Brain pericyte (primary cell): ENCODE results near the gene AURKB.
"Not testable (repeated sequence)": the region's sequence is repeated elsewhere in the genome, so short reads cannot be mapped to it uniquely, and the experiment has no call there.

ENCODE experiments used
- DNase-seq: peaks from one replicate; pipeline ENCODE4 v3.0.0-alpha.2; 2012; ENCODE audit warnings: low read depth, low spot score

The AURKB gene

GRCh38 chr17:8209907-8210760 is at the start of gene AURKB:
Gene AURKB (minus strand): TSS chr17:8210575. CDS start chr17:8210224, 351 bp downstream.
- DNase-seq = peak; percentile 72

- DNase-seq = no peak
Measured at GRCh38 chr17:8257801-8258200, 47.4 kb upstream of the AURKB start.

GRCh38 chr17:8256691-8257090 is 46.3 kb upstream of the AURKB start:
- DNase-seq = no peak

GRCh38 chr17:8256291-8256690 is 45.9 kb upstream of the AURKB start:
- no peak for DNase-seq

GRCh38 chr17:8255499-8255898 is 45.1 kb upstream of the AURKB start:
- no peak for DNase-seq

GRCh38 chr17:8254881-8255280 is 44.5 kb upstream of the AURKB start:
- DNase-seq = no peak

GRCh38 chr17:8253801-8254200 is 43.4 kb upstream of the AURKB start:
- no peak for DNase-seq

GRCh38 chr17:8251411-8251810 is 41.0 kb upstream of the AURKB start:
- DNase-seq = not testable (repeated sequence)

GRCh38 chr17:8249621-8250500 is 39.5 kb upstream of the AURKB start:
- DNase-seq = no peak

GRCh38 chr17:8248751-8249607 is 38.6 kb upstream of the AURKB start, which contains the start of gene PFAS:
Gene PFAS (plus strand): TSS chr17:8249289. CDS start chr17:8253938, 4,649 bp downstream.
- DNase-seq = peak; percentile 62

GRCh38 chr17:8244768-8245167 is 34.4 kb upstream of the AURKB start:
- no peak for DNase-seq

GRCh38 chr17:8243827-8244226 is 33.5 kb upstream of the AURKB start:
- DNase-seq = no peak

GRCh38 chr17:8237886-8238285 is 27.5 kb upstream of the AURKB start:
- no peak for DNase-seq

GRCh38 chr17:8237175-8237574 is 26.8 kb upstream of the AURKB start:
- DNase-seq = no peak

- no peak for DNase-seq
Measured at GRCh38 chr17:8235676-8236075, 25.3 kb upstream of the AURKB start.

- DNase-seq = no peak
Measured at GRCh38 chr17:8234361-8235270, 24.2 kb upstream of the AURKB start.

GRCh38 chr17:8231701-8232100 is 21.3 kb upstream of the AURKB start:
- DNase-seq = no peak

GRCh38 chr17:8227238-8227581 is 16.8 kb upstream of the AURKB start:
- no peak for DNase-seq

- peak; percentile 73 for DNase-seq
Measured at GRCh38 chr17:8226536-8227237, 16.3 kb upstream of the AURKB start.
